GM06990 (cell line): ENCODE results near the gene DTNB.

Experiments used
- DNase-seq: peaks from one replicate; pipeline ENCODE4 v3.0.0-alpha.2; 2011; ENCODE audit not compliant: insufficient read length; ENCODE audit errors: extremely low read depth
- H3K27me3 ChIP-seq: replicated peaks from 2 replicates; pipeline ENCODE4 v1.6.0; 2011; ENCODE audit warnings: low read length; ENCODE audit not compliant: control insufficient read depth, insufficient read depth
- H3K36me3 ChIP-seq: 2 replicates; pipeline ENCODE4 v1.5.1; 2011; ENCODE audit warnings: low read length; ENCODE audit not compliant: control insufficient read depth, insufficient read depth
- H3K4me3 ChIP-seq: replicated peaks from 2 replicates; pipeline ENCODE4 v1.5.1; 2011; ENCODE audit warnings: low read depth, mild to moderate bottlenecking, control low read depth, low read length
- TF ChIP-seq, protein P1 (sequence below): IDR thresholded peaks from 2 replicates; pipeline ENCODE4 v1.5.1; 2011; ENCODE audit warnings: low read length, control low read depth, mild to moderate bottlenecking, inconsistent platforms; ENCODE audit not compliant: insufficient read depth, poor library complexity, severe bottlenecking

The DTNB gene

DNA sequence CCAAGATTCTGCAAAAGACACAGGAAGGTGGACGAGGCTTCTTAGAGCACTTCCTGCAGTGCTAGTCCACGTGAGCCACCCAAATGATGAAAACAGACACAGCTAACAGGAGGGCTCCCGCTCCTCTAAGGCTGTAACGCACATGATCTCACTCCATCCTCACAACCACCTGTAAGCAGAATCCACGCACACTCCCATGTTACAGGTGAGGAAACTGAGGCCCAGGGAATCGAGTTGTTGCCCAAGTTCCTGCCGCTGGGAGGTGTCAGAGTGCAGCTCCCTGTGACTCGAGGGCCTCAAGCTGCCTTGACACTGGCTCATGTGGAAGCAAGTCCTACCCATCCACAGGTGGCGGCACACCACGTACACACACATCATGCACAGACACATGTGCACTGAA lies 336.1 kb downstream of the DTNB start:
- DNase-seq = no peak
- Histone ChIP-seq H3K27me3 (no peaks in the 10 kb centered on the region), H3K36me3 (no peaks in the 10 kb centered on the region; the same call in 1 of the 2 replicates), H3K4me3 (no peak overlapping the region)
- TF ChIP-seq, protein P1, sequence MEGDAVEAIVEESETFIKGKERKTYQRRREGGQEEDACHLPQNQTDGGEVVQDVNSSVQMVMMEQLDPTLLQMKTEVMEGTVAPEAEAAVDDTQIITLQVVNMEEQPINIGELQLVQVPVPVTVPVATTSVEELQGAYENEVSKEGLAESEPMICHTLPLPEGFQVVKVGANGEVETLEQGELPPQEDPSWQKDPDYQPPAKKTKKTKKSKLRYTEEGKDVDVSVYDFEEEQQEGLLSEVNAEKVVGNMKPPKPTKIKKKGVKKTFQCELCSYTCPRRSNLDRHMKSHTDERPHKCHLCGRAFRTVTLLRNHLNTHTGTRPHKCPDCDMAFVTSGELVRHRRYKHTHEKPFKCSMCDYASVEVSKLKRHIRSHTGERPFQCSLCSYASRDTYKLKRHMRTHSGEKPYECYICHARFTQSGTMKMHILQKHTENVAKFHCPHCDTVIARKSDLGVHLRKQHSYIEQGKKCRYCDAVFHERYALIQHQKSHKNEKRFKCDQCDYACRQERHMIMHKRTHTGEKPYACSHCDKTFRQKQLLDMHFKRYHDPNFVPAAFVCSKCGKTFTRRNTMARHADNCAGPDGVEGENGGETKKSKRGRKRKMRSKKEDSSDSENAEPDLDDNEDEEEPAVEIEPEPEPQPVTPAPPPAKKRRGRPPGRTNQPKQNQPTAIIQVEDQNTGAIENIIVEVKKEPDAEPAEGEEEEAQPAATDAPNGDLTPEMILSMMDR = no peak

DNA sequence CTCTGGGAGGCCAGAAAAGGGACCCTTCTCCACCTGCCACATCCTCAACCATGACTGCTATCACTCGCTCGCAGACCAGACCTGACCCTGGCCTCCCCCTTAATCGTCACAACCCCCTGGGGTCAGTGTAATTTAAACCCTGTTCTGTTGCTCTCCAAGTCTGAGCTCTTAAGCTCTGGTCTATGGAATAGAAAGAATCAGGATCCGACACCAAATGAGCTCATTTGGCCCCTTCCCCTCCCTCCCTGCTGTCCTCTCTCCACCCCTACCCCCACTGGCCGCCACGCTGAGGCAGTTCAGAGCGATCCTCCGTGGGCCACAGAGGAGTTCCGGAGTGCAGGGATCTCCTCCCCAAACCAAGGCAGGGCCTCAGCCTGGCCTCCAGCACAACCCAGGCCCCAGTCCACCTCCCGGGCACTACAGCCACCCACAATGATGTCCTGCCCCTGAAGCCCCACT lies 337.0 kb downstream of the DTNB start:
- DNase-seq = no peak
- TF ChIP-seq, protein P1 = no peak
- no peaks in the 10 kb centered on the region for H3K27me3 ChIP-seq
- no peak overlapping the region for H3K4me3 ChIP-seq
- H3K36me3 ChIP-seq = no peaks in the 10 kb centered on the region; the same call in 1 of the 2 replicates

DNA sequence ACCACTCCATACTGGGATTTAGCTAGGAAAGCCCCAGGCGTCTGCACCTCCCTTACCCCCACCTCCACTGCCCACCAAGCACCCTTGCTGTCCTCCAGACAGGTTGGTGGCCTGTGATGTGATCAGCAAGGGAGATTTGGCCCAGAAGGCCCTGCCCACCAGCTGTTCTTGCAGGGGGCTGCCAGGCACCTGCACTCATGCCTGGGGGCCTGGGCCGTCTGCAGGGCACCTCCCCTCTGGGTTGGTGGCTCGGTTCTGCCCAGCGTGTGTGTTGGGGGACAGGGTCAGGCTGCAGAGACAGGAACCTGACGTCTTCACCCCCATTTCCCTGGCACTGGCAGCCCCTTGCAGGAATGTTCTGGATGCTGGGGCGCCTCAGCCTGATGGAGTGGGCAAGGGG lies 337.4 kb downstream of the DTNB start:
- no peaks in the 10 kb centered on the region; the same call in 1 of the 2 replicates for H3K36me3 ChIP-seq
- H3K27me3 ChIP-seq = no peaks in the 10 kb centered on the region
- no peak overlapping the region for H3K4me3 ChIP-seq
- no peak for DNase-seq
- TF ChIP-seq, protein P1 = no peak

DNA sequence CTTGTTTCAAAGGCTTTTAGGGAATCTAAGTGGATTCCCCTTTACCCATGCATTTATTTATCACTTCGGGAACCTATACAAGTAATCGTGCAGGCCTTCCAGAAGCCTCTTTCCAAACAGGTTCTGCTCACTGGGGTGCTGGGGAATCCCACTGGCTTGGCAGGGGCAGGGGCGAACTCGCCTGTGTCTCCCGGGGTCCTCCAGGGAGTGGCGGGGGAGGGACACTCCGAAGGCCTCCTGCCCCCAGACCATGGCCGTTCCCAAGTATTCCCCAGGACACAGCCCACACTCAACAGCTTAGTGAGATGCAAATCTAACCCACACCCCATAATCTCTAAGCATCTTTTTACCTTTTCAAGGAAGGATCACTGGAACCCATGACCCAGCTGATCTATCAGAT lies 338.2 kb downstream of the DTNB start:
- TF ChIP-seq, protein P1 = no peak
- no peaks in the 10 kb centered on the region; the same call in 1 of the 2 replicates for H3K36me3 ChIP-seq
- no peaks in the 10 kb centered on the region for H3K27me3 ChIP-seq
- no peak for DNase-seq
- no peak overlapping the region for H3K4me3 ChIP-seq

DNA sequence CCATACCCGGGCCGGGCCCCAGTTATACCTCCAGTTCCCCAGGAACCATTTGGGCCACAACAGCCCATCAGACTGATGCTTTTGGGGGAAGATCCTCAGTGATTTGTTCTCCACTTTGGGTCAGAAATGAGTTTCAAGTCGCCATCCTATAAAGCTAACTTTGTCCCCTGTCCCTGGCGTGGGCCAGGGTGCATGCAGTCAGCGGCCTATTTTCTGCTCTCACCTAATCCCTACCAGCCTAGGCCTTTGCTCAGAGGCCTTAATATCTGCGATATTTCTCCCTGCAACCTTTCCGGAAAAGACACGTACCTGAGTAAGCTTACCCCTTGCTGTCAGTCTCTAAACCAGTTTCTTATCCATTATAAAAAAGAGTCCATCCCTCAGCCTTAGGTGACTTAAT lies 338.9 kb downstream of the DTNB start:
- Histone ChIP-seq H3K36me3 (no peaks in the 10 kb centered on the region; the same call in 1 of the 2 replicates), H3K27me3 (no peaks in the 10 kb centered on the region), H3K4me3 (no peak overlapping the region)
- TF ChIP-seq, protein P1 = no peak
- DNase-seq = no peak

DNA sequence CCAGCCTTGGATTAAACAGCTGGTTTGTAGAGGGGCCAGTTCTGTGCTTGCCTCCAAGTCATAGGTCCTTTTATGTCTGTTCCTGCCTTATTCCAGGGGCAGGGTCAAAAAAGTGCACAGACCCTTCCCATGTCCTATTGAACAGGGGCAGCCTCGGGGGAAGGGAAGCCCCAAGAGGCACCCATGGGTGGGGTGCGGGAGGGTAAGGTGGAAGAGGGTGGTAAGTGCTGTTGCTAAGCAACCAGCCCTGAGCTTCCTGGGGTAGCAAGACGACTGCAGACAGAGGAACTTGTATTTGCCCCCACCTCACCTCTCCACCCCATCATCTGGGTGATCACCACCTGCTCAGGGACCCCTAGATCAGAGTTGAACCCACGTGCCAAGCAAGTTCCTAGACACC lies 339.4 kb downstream of the DTNB start:
- H3K4me3 ChIP-seq = no peak overlapping the region
- H3K27me3 ChIP-seq = no peaks in the 10 kb centered on the region
- no peak for DNase-seq
- H3K36me3 ChIP-seq = no peaks in the 10 kb centered on the region; the same call in 1 of the 2 replicates
- TF ChIP-seq, protein P1 = no peak
